ENCODE results near the gene CEP350.

The CEP350 gene

DNA sequence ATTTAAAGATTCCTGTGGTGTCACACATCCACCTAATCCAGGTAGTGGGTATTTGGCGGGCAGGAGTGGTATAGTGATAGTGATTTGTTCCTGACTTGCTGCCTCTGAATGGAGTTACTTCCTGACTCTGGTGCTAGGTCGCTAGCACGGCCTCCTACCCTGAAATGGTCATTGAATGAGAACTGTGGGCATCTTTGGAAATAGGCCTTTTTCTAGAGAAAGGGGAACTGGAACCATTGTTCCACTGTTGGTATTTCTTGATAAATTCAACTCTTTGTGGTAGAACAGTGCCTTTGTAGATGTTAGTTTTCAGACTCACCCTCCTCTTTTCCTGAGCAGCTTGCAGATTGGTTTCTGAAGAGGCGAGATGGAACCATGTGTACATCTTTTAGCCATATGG lies 201.6 kb downstream of the CEP350 start:
- no peak for DNase-seq (ENCODE audit: low spot score)
- no peak for FAIRE-seq

GRCh38 chr1:180156631-180157091 lies 202.1 kb downstream of the CEP350 start:
- no peak for FAIRE-seq
- DNase-seq (ENCODE audit: low spot score): no peak

GRCh38 chr1:180157108-180157507 lies 202.5 kb downstream of the CEP350 start:
- DNase-seq (ENCODE audit: low spot score) (no peak), FAIRE-seq (no peak)

- DNase-seq (ENCODE audit: low spot score): no peak
- FAIRE-seq: no peak
Measured at GRCh38 chr1:180157576-180158057, 203.0 kb downstream of the CEP350 start.

GRCh38 chr1:180158149-180159147 lies 203.8 kb downstream of the CEP350 start:
- DNase-seq (ENCODE audit: low spot score) (no peak), FAIRE-seq (no peak)

- FAIRE-seq (no peak), DNase-seq (ENCODE audit: low spot score) (no peak)
Measured at GRCh38 chr1:180160357-180160756, 205.7 kb downstream of the CEP350 start.

GRCh38 chr1:180163041-180163440 lies 208.4 kb downstream of the CEP350 start:
- DNase-seq (ENCODE audit: low spot score): no peak
- FAIRE-seq: no peak
